HG02884 (cell line): Measurements from ENCODE around the gene KIAA1755.

Experiments
- ATAC-seq: cut with Tn5 transposase; IDR thresholded peaks from one replicate; pipeline ENCODE4 v1.9.1; 2021; ENCODE audit warnings: mild to moderate bottlenecking, moderate library complexity; ENCODE audit not compliant: unreplicated experiment

Gene KIAA1755

DNA sequence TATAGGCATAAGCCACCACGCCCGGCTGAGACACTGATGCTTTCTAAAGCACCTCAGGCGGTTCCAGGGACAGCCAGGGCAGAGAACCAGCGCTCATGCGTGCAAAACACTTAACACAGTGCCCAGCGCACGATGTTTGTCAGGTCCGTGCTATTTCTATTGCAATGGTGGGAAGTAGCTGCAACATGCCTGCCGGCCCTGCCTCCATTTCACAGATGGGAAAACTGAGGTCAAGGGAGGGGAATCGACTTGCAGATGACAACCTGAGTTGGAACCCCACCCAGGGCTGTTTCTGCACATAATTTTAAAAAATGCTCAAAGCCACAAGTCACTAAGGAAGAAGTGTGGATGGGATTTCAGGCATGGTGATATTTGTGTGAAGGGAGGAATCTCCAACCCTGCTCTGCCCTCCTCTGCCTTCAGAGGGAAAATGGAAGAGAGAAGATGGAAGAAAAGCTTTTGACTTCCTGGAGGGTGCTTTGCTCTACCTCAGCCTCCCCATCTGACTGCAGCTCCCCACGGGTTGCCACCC, 39.9 kb downstream of the KIAA1755 start:
- no peak for ATAC-seq

GRCh38 chr20:38219006-38219950, 41.3 kb downstream of the KIAA1755 start:
- no peak for ATAC-seq

- ATAC-seq: no peak
Observed at GRCh38 chr20:38218566-38218885, 42.0 kb downstream of the KIAA1755 start.

- no peak for ATAC-seq
Observed at GRCh38 chr20:38217791-38218565, 42.6 kb downstream of the KIAA1755 start.

GRCh38 chr20:38216746-38217595, 43.6 kb downstream of the KIAA1755 start:
- ATAC-seq: no peak

DNA sequence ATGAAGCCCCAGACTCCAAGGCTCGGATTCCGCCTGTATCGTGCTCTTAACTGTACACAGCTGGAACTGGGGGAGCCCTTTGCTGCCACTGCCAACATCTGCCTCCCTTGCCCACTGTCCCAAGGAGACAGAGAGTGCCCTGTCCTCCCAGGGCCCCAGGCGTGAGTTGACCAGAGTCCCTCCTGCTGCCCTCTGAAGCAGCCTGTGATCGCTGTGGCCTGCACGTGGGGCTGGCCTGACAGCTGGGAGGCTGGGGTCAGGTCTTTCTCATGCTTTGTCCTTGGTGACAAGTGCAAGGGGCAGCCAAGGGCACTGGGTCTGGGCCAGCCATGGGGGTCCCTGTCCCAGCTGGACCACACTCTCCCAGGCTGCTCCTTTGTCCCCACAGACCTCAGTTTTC, 44.3 kb downstream of the KIAA1755 start:
- ATAC-seq: no peak

- ATAC-seq: no peak
Observed at GRCh38 chr20:38215194-38216182, 45.0 kb downstream of the KIAA1755 start.

DNA sequence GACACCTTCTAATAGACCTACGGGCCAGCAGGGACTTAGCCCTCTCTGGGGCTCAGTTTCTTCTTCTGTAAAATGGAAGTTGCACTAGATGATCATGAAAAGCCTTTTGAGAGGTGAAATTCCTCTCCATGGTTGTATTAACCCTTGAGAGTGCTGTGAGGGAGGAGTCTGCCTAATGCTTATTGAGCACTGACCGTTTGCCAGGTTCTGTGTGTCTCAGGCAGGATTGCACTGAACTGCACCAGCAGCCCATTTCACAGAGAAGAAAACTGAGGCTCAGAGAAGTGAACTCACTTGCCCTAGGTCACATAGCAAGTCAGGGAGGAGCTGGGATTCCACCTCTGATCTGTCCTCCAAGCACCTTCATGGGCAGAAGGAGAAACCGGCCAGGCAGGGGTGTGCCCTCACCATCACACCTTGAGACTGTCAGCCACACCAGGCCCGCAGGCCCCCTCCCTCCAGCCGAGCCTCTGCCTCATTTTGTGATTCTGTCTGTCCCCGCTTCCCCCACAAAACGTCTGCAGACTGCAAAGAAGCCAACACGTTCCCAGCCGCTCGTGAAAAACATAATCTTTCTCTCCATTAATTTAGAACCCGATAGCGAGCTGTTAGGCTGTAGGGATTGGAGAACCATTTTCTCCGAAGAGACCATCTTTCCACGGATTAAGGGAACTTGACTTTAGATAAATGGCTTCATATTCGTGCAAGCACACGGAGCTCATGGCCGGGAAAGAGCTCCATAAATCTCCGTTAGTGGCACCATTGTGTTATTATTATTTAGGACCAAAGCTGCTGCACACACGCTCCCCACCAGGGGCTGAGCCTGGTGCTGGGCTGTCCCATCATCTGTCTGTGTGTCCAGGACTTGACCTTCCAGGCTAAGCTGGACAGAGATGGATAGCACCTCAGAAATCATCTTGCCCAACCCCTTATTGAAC, 46.0 kb downstream of the KIAA1755 start:
- ATAC-seq: no peak

DNA sequence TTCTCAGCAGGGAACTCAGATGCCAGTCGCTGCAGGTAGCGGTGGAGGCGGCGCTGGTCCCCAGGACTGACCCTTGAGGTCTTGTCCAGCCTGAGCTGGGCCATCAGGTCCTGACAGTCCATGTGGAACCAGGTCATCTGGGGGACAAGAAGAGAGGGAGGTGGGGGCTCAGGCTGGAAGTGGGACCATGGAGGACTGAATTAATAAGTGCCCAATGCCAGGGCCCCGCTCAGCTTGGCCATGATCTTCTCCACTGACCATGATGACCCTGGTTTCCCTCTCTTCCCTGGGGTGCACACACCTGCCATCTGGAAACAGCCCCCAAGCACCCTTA, 47.0 kb downstream of the KIAA1755 start:
- ATAC-seq: no peak

GRCh38 chr20:38212806-38213606, 47.5 kb downstream of the KIAA1755 start:
- no peak for ATAC-seq

DNA sequence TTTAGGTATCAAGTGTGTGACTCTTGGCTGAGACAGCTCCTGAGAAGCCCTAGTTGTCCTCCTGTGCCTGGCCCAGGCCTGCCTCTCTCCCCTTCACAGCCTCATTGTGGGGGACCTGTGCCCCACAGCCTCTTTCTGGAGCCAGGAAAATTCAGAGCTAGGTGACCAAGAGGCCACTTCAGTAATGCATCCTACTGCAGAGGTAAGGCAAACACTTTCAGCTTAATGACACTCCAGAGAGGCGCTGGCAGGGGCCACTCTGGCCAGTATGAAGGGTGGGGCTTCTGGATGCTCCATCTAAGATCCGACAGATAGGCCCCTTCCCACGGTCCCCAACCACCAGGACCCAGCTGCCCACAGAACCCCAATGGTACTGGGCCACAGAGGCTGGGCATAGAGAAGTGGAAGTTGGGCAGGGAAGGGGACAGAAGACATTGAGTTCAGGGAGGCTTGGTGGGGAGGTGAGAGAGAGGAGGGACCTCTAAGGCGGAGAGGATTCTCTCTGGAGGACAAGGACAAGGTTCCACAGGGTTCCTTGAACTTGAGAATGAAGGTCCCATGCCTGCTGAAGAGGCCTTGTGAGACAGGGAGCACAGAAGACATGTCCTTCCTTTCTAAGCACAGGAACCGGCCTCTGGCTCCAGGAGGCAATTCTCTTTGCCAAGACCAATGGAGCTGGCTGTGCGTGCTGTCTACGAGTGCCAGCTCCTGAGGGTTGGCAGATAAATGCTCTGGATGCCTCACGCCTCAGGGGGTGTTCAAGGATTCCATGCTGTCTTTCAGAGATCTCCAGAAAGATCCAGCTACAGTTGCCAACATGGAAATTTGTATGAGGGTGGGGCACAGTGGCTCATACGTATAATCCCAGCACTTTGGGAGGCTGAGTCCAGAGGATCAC, 49.1 kb downstream of the KIAA1755 start:
- no peak for ATAC-seq

DNA sequence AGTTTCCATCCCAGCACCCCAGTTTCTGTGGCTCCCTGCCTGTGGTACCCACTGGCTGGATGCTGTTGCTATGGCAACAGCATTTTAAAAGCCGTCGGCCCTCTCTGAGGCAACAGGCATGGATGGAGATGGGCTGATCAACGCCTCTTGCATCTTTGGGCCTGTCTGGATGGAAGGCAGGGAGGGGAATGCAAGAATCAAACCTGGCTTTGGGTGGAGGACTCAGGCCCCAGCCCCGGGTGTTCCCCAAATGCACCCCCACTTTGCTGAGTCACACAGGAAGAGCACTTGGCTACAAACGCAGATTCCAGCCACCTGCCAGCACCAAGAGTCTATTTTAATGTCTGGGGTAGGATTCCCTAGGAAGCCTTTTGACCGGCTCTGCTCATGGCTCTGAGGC, 49.8 kb downstream of the KIAA1755 start:
- ATAC-seq: no peak

- ATAC-seq: no peak
Observed at GRCh38 chr20:38209736-38210405, 50.7 kb downstream of the KIAA1755 start.

- ATAC-seq: no peak
Observed at GRCh38 chr20:38209054-38209675, 51.4 kb downstream of the KIAA1755 start.

GRCh38 chr20:38208523-38208922, 52.0 kb downstream of the KIAA1755 start:
- no peak for ATAC-seq

DNA sequence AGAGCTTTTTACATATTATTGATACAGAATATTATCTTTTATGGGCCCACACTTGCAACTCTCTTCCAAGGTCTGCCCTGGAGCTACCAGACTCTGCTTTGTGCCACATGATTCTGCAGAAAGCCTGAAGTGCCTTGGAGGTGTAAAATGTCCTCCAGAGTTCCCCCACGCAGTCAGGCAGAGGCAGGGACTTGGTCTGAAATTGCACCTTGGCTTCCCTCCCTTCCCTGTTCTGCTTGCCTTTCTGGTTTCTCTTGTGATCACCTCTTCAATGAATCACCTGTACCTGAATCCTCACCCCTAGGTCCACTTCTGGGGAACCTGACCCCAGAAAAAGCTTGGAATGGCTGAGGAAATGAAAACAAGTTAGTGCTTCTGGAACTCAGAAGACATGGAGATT, 52.4 kb downstream of the KIAA1755 start:
- ATAC-seq: no peak
